HG03342 (cell line): ENCODE data around the gene GGTLC3.
A peak's percentile ranks its signal among the peaks of the same experiment; 100 is the strongest.
"Not testable (repeated sequence)": the region's sequence is repeated elsewhere in the genome, so short reads cannot be mapped to it uniquely, and the experiment has no call there.

Experiments
- ATAC-seq: cut with Tn5 transposase; IDR thresholded peaks from one replicate; pipeline ENCODE4 v1.9.1; 2021; ENCODE audit warnings: mild to moderate bottlenecking, moderate library complexity; ENCODE audit not compliant: unreplicated experiment

The GGTLC3 gene

DNA sequence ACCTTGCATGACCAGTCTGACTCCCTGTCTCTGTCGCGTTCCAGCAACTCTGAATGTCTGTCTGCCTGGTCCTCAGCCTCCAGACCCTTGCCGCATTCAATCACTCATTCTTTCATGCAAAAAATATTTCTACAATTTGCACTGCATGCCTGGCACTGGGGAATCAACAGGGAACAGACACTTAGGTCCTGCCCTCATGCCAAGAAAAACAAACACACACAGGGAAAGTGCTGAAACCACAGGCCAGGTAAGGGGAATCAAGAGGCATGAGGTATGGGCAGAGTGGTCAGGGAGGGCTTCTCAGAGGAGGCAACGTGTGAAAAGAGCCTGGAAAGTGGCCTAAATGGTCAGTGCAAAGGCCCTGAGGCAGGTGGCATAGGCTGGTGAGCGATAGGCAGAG is at the start of gene GGTLC3:
TSS of gene GGTLC3 (minus strand) at position 101 of the 400 bp plus-strand sequence. CDS start 264 bp downstream, outside the sequence.
- not testable (repeated sequence) for ATAC-seq

DNA sequence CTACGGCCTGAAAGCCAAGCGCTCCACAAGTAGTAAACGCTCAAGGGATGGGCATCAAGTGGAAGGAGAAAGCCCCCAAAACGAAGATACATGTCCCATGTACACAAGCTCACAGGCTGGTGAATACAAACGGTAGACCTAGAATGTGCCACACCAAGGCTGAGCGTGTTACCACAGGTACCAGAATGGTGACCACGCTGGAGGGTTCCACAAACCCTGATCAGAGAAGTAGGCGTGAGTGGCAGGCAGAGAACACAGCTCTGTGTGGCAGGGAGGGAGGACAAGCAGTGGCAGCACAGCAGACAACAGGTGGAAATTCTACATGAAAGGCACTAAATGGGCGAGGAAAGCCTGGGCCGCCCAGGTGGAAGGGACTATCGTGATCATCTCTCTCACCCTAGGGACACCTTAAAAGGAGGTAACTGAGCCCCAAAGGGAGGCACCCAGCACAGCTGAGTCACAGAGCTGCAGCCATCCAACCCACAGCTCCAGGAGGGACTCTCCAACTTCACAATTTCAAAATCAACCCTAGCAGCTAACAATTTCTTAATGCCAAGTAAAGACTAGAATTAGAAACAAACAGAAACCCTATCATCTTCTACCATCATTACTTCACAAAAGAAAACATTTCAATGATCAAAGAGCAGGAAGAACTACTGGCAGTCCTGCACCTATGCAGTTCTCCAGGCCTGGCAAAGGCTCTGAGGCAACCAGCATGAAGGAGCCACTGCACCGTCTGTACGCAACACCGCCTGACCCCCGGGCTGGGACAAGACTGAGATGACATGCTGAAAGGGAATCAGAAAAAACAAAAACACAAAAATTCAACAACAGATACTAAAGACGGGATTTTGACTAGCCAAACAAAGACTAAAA is 42.4 kb upstream of the GGTLC3 start:
- ATAC-seq, result not testable (repeated sequence)

- ATAC-seq, result not testable (repeated sequence)
These were observed 41.0 kb upstream of the GGTLC3 start for GRCh38 chr22:18558939-18559338.

DNA sequence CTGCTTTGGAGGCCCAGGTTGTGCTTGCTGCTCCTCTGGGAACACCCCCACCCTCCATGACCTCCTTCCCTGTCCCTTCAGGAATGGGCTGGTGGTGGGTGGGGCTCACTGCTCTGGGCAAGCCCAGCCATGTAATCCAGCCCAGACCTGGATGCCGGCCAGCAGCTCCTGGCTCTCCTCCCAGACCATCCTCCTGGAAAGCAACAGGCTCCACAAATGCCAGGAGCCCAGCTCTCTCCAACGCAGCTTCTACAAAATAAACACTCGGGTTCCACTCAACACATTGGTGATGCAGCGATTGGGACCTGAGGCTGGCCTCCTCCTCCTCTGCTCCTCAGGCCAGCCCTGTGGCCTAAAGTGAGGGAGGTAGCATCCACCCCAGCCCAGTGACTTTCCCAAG is 40.6 kb upstream of the GGTLC3 start:
- not testable (repeated sequence) for ATAC-seq

- ATAC-seq, result not testable (repeated sequence)
These were observed 36.6 kb upstream of the GGTLC3 start for GRCh38 chr22:18554280-18555256.

DNA sequence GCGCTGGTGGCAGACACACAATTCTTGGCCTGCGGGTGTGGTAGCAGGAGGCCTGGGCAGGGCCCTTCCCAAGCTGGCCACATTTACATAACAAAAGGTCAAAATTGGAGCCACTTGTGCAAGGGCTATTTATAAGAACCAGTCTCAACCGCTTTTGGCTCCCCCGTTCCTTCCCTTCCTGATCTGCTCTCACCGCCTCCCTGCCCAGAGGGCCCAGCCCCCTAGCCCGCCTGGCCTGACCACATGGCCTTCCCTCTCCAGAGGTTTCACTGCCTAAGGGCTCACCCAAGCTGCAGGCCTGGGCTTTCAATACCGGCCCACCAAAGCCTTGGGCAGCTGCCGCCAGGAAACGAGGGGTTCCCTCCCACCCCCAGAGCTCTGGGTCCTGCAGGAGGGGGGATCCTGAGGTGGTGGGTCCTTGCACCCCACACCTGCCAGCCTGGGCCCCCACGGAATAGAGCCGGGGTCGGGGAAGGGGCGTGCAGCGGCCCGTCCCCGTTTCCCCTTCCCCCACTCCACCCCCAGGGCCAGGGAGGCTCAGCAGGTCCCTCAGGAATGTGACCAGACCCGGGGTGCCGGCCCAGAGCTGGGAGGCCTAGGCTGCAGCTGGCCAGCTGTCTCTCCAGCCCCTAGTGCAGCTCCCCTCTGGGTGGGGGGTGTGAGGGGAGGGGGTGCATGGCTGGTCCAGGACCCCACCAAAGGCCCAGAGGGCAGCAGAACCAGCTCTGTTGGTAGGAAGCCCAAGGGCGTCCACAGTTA is 35.1 kb upstream of the GGTLC3 start:
- ATAC-seq, result not testable (repeated sequence)

DNA sequence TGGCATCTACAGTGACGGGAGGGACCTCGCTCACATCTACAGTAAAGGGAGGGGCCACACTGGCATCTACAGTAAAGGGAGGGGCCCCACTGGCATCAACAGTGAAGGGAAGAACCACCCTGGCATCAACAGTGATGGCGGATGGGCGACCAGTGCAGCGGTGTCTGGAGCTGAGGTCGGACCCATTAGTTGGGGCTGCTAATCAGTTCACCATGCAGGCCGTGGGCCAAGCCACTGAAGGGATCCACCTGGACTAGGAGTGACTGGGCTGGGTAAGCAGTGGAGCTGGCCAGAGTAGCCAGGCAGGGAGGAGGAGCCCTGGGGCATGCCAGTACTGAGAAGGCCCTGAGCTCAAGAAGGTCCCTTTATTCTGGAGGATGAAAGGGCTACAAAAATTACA is 33.1 kb upstream of the GGTLC3 start:
- ATAC-seq, result not testable (repeated sequence)

DNA sequence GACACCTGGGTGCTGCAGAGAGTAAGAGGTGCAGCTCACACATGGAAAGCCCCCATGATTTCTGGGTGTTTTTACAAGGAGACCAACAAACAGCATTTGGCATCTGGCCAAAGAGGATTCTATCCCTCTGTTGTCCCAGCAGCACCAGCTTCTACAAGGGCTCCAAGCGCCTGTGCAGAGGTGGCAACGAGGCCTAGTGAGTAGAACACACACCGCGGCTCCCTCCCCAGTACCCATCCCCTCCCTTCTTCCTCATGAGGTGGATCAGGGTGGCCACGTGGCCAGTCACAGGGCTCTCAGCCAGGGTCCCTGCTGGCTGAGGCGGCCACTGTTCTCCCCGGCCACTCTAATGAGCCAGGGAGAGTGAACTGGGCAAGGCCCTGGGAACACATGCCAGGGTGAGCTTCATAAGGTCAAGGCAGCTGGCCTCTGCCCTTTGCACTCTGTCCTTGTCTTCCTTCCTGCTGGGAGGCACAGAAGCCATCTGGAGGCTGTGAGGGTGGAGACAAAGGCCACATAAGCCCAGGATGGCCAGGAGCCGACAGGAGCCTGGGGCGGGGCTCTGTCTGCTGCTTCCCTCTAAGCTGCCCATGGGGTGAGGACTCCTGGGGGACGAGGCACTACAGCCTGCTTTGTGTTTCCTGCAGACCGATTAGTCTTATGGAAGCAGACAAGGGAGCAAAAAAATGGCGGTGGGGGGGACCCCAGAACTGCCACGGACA is 31.7 kb upstream of the GGTLC3 start:
- not testable (repeated sequence) for ATAC-seq

DNA sequence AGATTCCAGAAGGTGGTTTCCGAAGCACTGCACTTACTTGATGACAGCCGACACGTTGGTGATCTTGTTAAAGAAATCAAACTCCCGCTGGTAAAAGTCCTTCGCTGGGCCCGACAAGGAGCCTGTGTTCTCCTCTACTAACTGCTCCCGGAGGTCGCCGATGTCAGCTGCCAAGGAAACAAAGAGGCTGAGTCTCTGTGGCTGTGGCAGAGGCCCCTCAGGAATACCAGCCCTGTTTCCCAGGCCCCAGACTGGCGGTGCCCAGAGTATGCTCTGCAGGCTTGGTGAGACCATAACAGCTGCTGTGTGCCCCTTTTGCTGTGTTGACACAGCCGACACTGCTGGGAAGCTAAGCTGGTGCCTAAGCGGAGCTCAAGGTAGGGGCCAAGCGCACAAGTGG is 26.7 kb upstream of the GGTLC3 start:
- ATAC-seq, result not testable (repeated sequence)

- not testable (repeated sequence) for ATAC-seq
These were observed 25.4 kb upstream of the GGTLC3 start for GRCh38 chr22:18543400-18543799.

DNA sequence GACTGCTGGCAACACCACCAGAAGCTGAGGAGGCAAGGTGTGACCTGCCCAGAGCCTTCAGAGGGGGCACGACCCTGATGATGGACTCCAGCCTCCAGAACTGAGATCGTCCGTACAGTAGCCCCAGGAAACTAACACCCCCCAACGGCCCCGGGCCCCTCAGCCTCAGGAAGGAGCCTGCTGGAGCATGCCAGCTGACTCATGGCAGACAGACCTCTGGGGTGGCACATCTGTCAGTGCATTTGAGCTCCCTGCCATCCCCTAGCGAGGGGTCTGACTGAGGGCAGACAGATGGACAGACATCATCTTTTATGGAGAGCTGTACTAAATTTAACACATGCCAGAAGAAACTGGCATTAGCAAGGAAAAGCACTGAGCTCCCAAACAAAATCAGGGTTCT is 22.0 kb upstream of the GGTLC3 start:
- not testable (repeated sequence) for ATAC-seq

DNA sequence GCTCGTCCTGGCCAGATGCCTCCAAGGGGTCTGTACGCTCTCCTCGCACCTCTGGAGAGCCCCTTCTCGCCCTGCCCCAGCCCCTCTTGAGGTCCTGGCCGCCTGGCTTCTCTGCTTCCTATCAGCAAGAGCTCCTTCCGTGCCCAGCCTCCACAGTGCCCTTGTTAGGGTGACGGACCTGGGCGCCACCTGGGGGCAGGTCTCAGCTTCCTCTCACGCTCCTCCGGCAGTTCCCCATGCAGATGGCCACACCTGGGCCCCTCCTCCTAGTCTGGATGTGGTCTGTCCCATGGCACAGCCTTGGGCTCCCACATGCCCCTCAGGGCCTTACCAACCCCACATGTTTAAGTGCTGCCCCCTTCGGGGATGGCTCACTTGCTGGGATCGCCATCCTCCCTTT is 16.4 kb upstream of the GGTLC3 start:
- not testable (repeated sequence) for ATAC-seq

- not testable (repeated sequence) for ATAC-seq
These were observed 15.7 kb upstream of the GGTLC3 start for GRCh38 chr22:18533633-18534032.

GRCh38 chr22:18529416-18530145 is 11.6 kb upstream of the GGTLC3 start:
- ATAC-seq, result peak; percentile 1

- ATAC-seq, result peak; percentile 72
These were observed 10.8 kb upstream of the GGTLC3 start for GRCh38 chr22:18528597-18529415.

DNA sequence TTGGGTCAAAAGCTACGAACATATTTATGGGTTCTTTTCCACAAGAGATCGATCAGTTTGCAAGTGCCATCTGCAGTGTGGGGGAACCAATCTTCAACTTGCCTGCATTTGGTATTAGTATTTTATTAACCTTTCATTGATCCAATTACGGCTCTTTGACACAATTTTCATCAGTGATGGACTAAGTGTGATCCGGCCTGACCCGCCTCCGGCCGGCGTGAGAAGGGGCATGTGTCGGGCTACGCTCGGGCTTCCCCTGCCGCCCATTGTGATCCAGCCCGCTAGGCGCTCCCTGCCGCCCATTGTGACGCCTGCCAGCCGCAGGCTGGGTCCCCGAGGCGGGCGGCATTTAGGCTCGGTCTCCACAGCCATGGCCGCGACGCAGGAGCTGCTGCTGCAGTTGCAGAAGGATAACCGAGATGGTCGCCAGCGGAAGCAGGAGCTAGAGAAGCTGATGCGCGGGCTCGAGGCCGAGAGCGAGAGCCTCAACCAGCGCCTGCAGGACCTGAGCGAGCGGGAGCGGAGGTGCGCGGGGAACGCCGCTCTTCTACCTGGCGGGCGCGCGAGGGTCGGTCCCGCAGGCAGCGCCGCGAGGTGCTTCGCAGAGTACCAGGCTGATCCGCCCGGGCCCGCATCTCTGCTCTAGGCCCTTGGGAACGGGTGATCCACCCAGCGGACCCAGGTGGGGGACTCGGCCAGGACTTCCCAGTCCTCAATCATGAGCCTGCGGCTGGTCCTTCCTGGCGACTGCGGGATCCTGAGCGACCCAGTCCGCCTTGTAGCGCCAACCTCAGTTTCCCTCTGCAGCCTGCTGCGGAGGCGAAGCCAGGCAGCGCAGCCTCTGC is 10.0 kb upstream of the GGTLC3 start, which contains the start of gene TMEM191B:
TSS of gene TMEM191B (plus strand) at position 51 of the 845 bp plus-strand sequence. CDS start at position 230, 179 bp downstream.
- peak; percentile 15 for ATAC-seq

GRCh38 chr22:18523328-18523727 is 5.4 kb upstream of the GGTLC3 start:
- not testable (repeated sequence) for ATAC-seq
